Ammon's horn (tissue), 1 donor: ENCODE results near the gene ADAMTSL1.
A peak's percentile ranks its signal among the peaks of the same experiment; 100 is the strongest.

Source experiments
- DNase-seq: peaks from one replicate; pipeline ENCODE4 v3.0.0-alpha.2; 2016; ENCODE audit warnings: low spot score

The ADAMTSL1 gene

DNA sequence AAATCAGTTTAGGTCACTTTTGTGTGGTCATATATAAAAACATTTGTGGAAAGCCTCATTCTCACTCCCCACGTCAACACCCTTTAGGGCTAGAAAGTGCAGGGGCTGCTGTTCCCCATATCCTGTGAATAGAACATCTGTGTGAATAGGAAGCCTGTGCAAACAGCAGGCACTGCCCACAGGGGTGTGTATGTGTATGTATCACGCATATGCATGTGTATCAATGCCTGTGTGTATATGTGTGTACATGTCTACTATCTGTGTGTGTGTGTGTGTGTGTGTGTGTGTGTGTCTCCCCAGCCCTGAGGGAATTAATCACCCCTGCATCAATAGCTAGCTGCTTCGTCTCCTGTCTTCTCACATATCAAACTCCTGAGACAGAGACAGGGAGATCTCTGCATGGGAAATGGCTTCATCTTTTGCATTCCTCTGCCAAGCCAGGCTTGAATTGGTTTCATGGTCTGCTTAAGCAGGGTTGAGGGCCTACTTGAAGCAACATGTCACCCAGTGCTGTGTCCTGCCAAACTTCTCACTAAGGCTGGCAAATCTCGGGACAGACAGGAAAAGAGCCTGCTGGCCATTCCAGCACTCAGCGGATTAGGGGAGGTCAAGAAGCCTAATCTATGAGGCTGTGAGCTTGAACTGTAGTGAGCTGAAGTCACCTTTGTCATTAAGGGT, 265.8 kb downstream of the ADAMTSL1 start:
- no peak for DNase-seq

DNA sequence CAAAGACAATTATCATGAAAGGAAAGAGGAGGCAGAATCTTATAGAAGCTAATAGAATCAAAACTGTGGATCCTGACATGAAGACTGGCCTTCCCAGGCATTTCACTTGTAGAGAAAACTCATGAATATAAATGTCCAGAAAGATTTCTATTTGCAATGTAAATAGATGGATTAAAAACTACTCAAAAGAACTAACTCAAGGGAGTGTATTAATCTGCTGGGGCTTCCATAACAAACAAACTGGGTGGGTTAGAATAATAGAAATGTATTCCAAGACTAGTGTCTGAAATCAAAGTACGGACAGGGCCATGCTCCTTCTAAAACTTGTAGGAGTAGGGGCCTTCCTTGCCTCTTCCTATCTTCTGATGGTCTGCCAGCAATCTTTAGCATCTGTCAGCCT, 267.4 kb downstream of the ADAMTSL1 start:
- DNase-seq, result no peak

DNA sequence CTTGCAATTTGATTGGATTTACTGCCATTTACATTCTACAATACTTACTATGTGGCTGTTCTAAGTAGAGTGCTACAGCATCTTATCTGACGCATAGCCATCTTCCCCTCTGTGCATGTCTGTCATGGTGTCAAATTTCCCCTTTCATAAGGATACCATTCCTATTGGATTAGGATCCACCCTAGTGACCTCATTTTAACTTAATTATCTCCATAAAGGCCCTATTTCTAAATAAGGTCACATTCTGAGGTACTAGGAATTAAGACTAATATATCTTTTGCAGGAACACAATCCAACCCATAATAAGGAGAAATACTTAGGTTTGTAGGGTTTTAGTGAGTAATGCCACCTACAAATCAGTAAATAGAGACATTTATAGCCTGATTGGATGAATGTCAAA, 268.0 kb downstream of the ADAMTSL1 start:
- DNase-seq, result no peak

DNA sequence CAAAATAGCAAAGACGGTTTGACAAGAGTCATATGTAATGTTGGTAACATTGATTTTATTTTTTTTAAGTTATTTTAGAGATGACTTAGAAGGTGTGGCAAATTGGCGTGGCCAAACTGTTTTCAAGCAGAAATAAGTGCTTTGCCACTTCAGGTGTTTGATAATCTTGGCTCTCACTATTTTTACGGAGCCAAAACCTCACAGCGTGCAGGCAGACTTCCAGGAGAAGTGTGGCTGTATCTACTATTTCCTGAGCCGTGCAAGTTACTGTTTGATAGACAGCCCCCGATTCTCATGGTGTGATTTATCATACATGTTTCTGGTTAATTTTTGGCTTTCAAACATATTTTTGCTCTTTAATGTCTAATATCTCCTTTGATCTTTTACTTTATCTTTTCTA, 269.5 kb downstream of the ADAMTSL1 start:
- no peak for DNase-seq

DNA sequence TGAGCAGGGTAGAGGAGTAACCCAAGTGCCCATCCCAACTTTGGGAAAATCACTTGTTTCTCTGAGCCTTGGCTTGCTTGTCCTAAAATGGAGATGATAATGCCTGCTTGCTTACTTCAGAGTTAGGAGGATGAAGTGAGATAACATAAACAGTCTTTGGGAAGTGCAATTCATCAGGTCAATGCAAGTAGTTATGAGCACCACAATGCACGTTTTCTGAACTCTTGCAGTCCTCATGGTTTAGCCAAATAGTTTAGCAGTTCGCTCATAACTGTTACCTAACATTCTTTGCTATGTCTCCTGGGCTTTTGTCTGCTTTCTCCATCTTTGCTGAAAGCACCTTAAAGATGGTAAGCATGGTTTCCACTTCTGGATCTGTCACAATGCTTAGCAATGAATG, 270.0 kb downstream of the ADAMTSL1 start:
- DNase-seq, result no peak

DNA sequence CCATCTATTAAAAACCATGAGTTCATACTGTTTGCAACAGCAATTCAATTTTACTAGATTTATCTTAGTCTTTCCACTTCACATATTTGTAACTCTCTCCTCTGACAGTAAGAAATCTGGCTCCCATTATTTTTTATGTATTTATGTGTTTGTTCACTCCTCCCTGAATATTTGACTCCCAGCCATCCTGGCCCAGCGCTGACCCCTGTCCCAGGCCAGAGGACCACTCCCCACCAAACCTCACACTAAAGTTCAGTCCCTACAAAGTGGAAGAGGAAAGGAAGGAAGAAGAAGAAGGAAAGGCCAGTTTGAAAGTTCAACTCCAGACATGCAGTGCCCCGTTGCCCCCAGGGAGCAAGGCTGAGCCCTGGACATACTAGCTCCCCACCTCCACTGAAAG, 271.8 kb downstream of the ADAMTSL1 start:
- DNase-seq, result no peak

DNA sequence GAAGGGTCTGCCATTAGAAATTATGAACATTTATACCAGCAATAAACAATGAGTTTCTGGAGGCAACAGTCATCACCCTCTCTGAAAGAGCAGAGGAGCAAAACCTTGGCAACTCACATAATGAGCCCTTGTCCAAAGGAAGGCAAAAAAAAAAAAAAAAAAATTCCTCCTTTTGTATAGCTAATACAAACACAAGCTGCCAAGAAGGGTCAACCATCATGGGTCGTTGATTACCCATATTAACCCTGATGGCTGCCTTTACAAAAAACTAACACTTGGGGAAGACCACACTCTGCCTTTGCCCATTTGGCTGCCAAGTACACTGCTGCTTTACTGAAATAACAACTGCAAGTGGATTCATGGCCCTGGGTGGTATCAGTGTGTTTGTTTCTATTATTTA, 272.7 kb downstream of the ADAMTSL1 start:
- DNase-seq, result peak; percentile 65

DNA sequence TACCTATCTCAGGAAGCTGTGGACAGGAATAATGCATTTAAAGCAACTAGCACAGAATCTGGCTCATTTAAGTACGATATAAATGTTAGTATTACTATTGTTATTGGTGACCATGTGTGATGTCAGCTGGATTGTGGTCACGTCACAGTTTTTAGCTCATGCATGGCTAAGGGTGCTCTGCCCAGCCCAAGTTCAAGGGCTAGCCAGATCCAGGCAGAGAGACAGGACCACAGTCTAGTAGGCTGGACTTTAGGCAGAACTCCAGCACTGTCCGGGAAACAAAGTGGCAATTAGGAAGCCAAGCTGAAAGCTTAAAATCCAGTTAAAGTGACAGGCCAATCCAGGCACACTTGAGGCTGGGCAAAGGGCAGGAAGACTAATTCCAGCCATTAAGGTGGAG, 273.6 kb downstream of the ADAMTSL1 start:
- DNase-seq, result peak; percentile 46

DNA sequence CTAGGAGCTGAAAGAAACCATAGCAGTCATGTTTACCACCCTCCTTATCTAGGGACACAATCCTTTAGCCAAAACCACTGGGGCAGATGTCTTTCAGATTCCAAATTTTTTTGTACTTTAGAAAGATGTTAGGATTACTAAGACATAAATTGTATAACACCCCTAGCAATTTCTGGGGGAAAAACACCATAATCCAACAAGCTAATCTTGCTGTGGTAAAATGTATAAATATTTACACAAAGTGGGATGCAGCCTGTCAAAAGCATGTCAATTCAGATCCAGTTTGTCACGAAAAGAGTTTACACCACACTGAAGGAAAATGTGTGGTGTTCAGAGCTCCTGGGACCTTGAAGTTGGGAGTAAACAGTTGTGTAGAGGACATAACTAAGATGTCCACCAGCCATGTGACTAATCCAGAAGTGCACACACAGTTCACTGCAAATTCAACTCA, 274.3 kb downstream of the ADAMTSL1 start:
- no peak for DNase-seq

DNA sequence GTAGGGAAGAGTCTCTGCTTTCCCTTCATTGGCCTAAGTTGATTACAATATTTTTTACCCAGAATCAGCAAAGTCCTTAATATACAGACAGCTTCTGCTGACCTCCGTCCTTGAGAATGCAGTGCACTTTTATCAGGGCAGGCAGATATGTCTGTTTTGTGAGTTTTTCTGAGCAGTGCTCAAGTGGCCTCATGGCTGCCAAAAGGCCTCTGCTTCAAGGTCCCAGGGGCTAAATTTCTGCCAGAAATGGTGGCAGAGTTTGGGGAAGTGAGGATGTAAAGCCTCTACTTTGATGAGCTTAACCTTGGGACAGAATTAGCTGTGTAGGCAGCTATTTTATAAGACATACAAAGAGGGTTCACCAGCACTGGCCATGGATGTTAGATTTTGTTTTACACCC, 275.8 kb downstream of the ADAMTSL1 start:
- DNase-seq, result no peak

DNA sequence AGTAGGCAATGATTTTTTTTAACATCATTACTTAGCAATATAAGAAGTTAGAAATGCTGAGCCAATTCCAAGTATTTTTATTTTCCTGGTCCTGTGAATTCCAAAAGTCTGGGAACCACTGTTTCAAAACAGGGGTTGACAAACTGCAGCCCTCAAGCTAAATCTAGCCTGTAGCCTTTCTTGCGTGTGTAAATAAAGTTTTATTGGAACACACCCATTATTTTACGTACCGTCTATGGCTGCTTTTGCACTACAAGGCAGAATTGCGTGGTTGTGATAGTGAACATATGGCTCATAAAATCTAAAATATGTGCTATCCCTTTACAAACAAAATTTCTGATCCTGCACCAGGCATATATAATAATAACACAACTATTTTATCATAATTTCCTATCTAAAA, 280.0 kb downstream of the ADAMTSL1 start:
- DNase-seq, result no peak

DNA sequence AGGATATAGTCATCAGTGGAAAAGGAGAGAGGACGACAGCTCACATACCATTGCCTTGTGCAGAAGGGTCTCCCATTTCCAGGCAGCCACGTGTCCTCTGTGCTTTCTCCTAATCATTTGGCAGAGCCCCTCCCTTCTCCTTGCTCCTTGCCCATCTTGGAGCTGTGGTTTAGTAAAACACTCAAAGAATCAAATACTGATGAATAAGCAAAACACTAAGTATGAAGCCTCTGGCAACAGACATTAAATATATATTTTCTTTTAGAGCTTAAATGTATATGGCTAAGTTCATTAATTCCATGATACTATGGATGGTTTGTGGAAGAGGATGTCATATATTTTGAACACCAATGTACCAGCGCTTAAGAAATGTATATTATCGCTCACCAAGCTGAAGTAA, 280.6 kb downstream of the ADAMTSL1 start:
- no peak for DNase-seq

DNA sequence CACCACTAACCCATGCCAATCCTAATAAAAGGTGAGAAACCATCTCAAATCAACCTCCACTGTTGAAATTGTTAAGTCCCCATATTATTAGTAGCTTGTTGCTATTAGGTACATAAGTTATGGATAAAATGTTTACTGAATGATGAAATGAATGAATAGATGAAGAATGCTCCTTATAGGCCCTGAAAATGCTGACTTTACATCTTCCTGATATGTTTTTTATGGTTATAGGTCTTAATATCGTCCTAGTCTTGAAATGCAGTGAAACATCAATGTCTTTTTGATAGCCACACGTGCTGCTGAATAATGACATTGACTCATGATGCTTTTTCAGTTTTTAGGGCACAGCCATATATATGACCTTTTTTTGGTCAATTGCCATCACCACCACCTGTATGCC, 281.3 kb downstream of the ADAMTSL1 start:
- DNase-seq, result no peak

DNA sequence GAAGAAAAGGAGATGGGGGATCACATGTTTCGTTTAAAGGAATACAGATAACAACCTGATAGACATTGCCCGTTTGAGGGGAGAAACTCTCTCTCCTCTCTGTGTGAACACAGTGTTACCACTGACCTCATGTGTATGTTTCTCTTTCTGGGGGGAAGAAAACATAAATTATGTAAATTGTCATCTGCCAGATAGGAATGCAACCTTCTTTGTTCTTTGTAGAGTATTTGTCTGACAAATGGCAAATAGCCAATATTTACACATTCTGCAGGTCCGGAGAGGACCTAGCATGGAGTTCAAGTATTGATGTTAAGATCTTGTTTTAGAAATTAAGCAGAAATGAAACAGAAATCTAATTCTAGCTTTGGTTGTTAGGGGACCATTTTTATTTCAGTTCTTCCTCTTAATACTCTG, 282.8 kb downstream of the ADAMTSL1 start:
- DNase-seq, result no peak

DNA sequence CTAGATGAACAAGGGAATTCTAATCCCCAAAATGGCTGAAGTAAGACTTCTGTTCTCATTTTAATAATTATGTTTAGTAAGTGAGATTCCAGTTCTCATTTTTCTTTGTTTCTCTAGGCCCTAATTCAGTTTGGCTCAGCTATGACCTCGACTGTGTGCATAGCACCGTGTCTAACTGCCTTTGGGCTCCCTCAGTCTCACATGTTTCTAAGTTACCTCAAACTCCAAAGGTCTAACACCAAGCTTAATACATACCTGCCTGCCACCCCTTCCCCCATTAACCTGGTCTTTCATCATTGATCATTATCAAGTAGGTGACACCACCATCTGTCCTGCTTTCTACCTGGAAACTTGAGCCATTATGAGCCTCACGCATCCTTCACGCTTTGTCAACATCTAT, 285.9 kb downstream of the ADAMTSL1 start:
- no peak for DNase-seq

DNA sequence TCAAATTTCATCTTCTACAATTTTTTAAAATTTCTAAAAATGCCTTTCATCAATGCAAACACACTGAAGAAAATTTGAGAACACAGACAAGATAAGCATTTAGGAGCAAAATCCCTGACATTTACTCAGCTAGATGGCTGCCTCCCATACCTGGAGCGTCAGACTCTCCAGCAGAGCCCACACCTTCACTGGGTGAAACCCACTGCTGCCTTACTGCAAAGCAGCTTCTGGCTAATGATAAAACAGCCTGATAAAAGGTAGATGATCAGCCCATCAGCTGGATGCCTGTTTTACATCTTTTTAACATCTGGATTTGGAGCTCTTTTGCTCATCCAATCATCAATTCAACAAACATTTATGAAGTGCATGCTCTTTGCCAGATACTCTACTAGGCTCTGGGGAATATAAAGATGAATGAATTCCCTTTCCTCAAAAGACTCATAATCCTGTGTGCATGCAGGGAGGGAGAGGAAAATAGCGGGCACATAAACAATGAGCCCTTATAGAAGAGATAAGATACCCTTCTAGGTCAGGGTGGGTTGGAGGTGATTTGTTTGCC, 287.9 kb downstream of the ADAMTSL1 start:
- no peak for DNase-seq

DNA sequence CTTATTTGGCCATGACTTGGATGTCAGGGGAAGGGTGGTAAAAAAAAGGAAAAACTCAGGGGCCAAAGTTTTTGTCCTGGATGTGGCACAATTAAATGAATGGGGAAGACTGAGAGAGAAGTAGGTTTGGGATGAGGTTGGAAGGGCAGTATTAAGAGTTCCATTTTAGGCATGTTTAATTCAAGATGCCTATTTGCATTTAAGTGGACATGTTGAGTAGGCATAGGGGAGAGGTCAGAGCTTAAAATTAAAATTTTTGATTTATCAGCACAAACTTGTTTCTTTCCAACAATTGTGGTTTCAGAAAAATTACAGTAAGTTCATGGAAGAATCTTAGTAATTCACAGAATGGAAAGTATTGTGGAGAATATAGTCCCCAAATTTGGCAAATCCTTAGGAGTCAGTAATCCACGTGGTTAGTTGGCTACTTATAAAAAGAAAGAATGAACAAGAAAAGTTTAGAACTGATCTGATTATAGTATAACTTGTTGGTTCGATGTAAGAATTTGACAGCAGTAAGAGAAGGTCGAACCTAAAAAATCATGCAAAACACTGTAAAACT, 293.1 kb downstream of the ADAMTSL1 start:
- DNase-seq, result no peak

DNA sequence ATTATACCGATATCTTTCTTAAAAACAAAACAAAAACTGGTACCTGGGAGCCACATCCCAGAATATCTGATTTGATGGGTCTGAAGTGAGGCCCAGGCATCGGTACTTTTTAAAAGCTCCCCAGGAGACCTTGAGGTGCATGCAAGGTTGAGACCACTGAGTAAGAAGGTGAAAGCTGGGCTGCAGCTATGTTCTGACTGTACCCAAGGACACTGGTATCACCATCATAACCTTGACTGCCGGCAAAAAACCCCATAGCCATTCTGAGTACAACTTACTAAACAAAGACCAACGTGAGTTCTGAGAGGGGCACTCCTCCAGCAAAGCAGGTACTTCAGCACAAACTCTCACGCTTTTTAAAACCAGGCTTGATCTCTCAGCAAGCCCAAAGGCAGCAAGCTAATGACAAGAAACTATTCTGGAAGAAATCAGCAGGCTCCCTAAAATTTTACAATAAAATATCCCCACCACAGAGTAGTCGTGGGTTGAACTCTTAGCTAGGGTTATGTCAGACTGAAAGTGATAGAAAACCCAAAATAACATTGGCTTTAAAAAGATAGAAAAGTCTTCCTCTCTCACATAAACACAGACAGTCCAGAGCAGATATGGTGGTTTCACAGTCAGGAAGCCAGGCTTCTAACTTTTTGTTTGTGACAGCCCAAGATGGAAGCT, 295.1 kb downstream of the ADAMTSL1 start:
- no peak for DNase-seq

DNA sequence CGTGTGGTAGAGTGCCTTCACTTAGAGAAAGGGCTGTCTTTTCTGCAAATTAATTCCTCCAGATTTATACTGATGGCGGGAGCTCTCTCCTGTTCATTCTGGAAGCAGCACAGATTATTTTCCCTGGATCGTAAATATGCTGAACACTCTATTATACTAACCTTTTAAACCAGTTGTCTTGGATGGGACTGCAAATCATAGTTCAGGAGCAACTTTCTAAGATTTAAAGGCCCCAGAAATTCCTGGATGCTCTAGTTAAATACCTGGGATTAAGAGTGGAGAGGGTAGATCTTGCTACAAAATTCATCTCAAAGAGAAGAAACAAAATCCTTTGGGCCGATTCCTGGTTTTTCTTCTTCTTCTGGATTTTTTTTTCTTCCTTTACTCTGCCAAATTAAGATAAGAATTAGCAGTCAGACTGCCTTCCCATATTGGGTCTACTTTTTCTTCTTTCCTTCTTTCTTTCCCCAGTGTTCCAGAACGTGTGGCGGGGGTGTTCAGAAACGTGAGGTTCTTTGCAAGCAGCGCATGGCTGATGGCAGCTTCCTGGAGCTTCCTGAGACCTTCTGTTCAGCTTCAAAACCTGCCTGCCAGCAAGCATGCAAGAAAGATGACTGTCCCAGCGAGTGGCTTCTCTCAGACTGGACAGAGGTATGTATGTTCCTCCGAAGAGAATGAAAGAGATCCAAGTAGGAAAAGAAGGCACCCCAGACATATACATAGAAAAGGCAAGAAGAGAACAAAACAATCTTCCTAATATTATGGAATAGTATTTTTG, 296.4 kb downstream of the ADAMTSL1 start:
- no peak for DNase-seq

DNA sequence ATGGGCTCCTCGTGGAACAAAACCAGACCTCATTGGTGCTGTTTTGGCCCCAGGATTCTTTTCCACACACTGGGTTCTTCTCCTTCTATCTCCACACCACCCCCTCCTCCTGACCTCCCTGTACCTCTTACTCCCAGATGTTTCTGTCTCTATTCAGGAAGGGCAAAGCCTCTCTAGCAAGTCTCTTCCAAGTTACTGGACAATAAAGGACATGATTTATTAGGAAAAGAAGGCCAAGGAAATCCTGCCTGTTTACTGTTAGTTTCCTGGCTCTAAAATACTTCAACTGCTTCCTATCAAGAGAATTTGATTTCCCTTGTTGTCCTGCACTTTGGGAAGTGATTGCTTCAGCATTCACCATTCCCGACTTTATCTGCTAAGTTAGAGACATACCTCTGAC, 297.1 kb downstream of the ADAMTSL1 start:
- no peak for DNase-seq

DNA sequence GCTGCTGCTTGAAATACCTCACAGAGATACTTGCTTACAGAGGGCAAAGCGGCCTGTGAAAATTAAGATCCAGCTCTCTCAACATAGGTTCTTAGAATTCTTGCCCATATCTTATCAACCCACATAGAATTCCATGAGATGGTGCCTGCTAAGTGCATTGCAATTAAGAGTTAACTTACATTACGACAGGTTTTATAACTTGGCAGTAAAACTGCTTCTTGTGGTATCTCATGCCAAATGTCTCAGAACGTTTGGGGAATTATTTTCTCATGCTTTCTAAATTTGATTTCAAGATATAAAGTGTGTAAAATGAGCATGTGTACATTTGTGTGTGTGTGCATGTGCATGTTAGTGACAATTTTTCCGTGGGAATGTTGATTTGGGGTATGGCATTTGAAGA, 297.8 kb downstream of the ADAMTSL1 start:
- no peak for DNase-seq

DNA sequence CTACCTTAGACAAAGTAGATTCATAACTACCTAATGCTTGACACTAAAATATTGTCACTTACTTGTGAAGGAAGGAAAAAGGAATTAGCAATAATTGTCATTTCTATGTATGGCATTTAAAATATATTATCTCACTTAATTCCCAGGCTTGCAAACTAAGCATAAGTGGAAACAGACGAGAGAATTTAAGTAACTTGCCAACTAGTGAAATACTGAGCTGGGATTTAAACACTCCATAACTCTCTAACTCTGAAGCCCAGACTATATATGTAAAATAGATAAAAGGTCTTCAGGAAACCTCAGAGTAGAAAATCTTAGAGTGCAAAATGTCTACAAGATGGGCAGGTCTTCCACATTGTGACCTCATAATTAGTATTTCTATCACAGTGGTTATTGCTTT, 301.3 kb downstream of the ADAMTSL1 start:
- DNase-seq, result no peak

DNA sequence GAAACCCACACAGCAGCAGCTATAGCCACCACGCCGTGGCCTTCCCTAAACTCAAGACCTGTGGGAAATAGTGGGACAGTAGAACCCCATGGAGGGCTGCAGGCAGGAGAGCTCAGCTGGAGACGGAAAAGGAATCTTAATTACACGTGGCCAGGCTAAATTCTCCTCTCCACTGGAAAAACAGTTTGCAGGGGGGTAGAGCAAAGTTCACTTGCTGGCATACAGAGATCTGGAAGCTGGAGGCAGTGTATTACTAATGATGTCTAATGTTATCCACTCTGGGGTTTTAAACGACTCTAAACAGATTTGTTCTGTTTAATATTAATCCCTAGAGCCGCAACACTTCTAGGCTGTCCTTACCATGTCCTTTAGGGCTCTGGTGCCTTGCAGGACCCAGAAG, 302.0 kb downstream of the ADAMTSL1 start:
- DNase-seq, result no peak
